Bronchial epithelial cell (primary cell): Measurements from ENCODE around the gene TIMM50. TPM values are rescaled to one million over a fixed set of nuclear protein-coding genes. Genes with fewer than 3 reads are reported as not detected.
A peak's percentile ranks its signal among the peaks of the same experiment; 100 is the strongest.
"Not testable (repeated sequence)": the region's sequence is repeated elsewhere in the genome, so short reads cannot be mapped to it uniquely, and the experiment has no call there.

Source experiments
- DNase-seq: peaks from one replicate; pipeline ENCODE4 v3.0.0-alpha.2; 2010; ENCODE audit warnings: low read depth
- FAIRE-seq: peaks from 2 replicates; lab custom pipeline; 2011; peaks lifted over from hg19 to GRCh38; lab: Jason Lieb, UNC
- H3K27me3 ChIP-seq: 2 replicates; pipeline ENCODE4 v1.5.1; 2011; ENCODE audit warnings: low read length; ENCODE audit not compliant: control insufficient read depth, insufficient read depth
- H3K36me3 ChIP-seq: 2 replicates; pipeline ENCODE4 v1.5.1; 2011; ENCODE audit warnings: low read length; ENCODE audit not compliant: control insufficient read depth, insufficient read depth
- H3K4me3 ChIP-seq: 2 replicates; pipeline ENCODE4 v1.5.1; 2011; ENCODE audit warnings: mild to moderate bottlenecking, low read depth, low read length, control low read depth
- CTCF ChIP-seq: IDR thresholded peaks from 2 replicates; pipeline ENCODE4 v1.5.1; 2011; ENCODE audit warnings: mild to moderate bottlenecking, moderate library complexity, low read length, control low read depth, inconsistent platforms; ENCODE audit not compliant: insufficient read depth, severe bottlenecking
- total RNA-seq: library from RNA; depleted of rRNA; stranded (reverse); fragments of >200 nt; gene quantifications from 2 replicates; pipeline ENCODE4 v1.2.1, GENCODE V29; 2014

TIMM50 gene
- total RNA-seq, 1 donor from 2014 or later, result 84.2 TPM

- no peak for TF ChIP-seq CTCF
- no peak for FAIRE-seq
- peaks cover 60% of the 10 kb centered on the region for H3K36me3 ChIP-seq
Observed at GRCh38 chr19:39473443-39473960, 7.1 kb upstream of the TIMM50 start.

DNA sequence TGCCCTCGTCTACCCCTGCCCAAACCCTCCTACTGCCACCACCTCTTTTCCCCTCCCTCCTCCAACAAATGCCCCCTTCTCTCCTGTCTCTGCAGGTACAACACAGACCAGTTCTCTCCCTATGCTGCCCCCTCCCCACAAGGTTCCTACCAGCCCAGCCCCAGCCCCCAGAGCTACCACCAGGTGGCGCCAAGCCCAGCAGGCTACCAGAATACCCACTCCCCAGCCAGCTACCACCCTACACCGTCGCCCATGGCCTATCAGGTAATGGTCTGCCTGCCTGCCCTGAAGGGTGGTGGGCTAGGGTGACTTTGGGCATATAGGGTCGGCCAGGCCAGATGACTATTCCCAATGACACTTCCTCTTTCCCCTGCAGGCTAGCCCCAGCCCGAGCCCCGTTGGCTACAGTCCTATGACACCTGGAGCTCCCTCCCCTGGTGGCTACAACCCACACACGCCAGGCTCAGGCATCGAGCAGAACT, 6.5 kb upstream of the TIMM50 start:
- peak; percentile 87 for TF ChIP-seq CTCF
- Histone ChIP-seq H3K36me3 (peaks cover 57% of the 10 kb centered on the region), H3K4me3 (no peak overlapping the region), H3K27me3 (no peaks in the 10 kb centered on the region)
- DNase-seq (no peak), FAIRE-seq (no peak)

More at GRCh38 chr19:39473443-39473960, 7.1 kb upstream of the TIMM50 start:
- no peak overlapping the region for H3K4me3 ChIP-seq
- no peaks in the 10 kb centered on the region for H3K27me3 ChIP-seq
- DNase-seq, result no peak

DNA sequence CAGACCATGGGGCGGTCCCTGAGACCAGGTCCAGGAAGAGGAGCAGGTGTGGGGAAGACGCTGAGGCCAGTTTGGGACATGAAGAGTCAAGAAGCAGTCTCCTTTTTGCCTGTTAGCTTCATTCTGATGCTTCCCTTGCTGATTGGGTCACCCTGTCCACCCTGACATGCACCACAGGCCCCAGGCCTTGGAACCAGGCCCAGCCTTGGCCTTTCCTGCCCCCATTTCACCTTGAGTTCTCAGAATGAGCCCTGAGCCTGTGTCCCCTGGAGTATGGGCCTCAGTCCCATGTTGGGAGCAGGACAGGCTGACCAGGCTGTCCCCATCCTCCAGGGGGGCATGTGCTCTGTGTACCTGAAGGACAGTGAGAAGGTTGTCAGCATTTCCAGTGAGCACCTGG, 4.9 kb upstream of the TIMM50 start:
- no peak for DNase-seq
- Histone ChIP-seq H3K36me3 (peaks cover 43% of the 10 kb centered on the region), H3K4me3 (no peak overlapping the region), H3K27me3 (no peaks in the 10 kb centered on the region)
- TF ChIP-seq CTCF, result no peak
- peak; percentile 18 for FAIRE-seq

DNA sequence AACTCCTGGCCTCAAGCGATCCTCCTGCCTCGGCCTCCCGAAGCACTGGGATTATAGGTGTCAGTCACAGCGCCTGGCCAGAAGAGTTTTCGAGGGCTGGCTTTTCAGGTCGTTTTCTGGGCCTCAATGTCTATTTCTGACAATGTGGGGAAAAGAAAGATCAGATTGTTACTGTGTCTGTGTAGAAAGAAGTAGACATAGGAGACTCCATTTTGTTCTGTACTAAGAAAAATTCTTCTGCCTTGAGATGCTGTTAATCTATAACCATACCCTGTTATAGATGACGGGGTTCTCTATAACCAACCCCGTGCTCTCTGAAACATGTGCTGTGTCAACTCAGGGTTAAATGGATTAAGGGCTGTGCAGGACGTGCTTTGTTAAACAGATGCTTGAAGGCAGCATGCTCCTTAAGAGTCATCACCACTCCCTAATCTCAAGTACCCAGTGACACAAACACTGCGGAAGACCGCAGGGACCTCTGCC, 1.3 kb upstream of the TIMM50 start:
- H3K36me3 ChIP-seq, result peaks cover 22% of the 10 kb centered on the region
- DNase-seq, result peak; percentile 16
- H3K27me3 ChIP-seq, H3K4me3 ChIP-seq, FAIRE-seq: not testable (repeated sequence)

DNA sequence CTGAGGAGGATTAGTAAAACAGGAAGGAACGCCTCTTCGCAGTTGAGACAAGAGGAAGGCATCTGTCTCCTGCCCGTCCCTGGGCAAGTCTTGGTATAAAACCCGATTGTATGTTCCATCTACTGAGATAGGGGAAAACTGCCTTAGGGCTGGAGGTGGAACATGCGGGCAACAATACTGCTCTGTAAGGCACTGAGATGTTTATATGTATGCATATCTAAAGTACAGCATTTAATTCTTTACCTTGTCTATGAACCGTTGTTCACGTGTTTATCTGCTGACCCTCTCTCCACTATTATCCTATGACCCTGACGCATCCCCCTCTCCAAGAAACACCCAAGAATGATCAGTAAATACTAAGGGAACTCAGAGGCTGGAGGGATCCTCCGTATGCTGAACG, 722 bp upstream of the TIMM50 start:
- no peaks in the 10 kb centered on the region for H3K27me3 ChIP-seq
- no peak for FAIRE-seq
- H3K4me3 ChIP-seq, result peak overlapping the region; percentile 69
- peaks cover 17% of the 10 kb centered on the region for H3K36me3 ChIP-seq
- TF ChIP-seq CTCF, result no peak
- peak; percentile 8 for DNase-seq

GRCh38 chr19:39481229-39481545, 549 bp downstream of the TIMM50 start:
- no peak for FAIRE-seq
- no peak for TF ChIP-seq CTCF
- Histone ChIP-seq H3K27me3 (no peaks in the 10 kb centered on the region), H3K4me3 (peak overlapping the region; percentile 69), H3K36me3 (peaks cover 16% of the 10 kb centered on the region)
- peak; percentile 5 for DNase-seq
